HG03378 (cell line): ENCODE measurements around the gene ATP11A.

Experiments used
- ATAC-seq: cut with Tn5 transposase; IDR thresholded peaks from one replicate; pipeline ENCODE4 v1.9.1; 2021; ENCODE audit warnings: mild to moderate bottlenecking, moderate library complexity; ENCODE audit not compliant: unreplicated experiment

Gene ATP11A

DNA sequence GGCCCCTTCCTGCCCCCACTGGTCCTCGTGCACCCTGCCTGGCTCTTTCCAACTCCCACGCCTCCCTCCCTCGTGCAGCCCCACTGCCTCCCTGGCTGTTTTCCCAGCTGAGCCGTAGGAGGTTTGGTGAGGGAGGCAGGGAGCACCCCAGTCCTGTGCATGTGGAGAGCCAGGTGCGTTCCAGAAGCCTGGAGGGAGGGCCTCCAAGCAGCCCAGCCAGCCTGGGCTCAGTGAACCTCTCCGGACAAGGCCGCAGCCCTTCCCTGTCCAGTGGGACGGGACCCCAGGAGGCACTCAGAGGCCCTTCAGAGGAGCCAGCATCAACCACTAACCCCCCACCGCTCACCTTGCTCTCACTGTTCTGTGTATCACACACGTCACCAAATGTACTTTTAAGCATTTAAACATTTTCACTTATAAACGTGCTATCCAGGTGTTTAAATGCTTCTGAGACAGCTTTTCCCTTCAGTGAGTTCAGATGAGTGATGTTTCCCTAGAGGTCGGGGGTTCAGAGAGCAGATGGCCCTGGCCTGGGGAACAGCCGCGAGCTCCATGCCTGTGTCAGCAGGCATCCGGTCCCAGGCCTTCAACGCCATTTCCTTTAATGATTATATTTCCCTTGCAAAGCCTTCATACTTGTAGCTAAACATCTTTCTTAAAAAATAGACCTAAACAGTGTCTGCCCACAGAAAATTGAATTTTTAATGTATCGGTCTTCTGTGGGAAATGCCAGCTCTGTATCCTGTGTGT is 122.6 kb downstream of the ATP11A start:
- no peak for ATAC-seq

DNA sequence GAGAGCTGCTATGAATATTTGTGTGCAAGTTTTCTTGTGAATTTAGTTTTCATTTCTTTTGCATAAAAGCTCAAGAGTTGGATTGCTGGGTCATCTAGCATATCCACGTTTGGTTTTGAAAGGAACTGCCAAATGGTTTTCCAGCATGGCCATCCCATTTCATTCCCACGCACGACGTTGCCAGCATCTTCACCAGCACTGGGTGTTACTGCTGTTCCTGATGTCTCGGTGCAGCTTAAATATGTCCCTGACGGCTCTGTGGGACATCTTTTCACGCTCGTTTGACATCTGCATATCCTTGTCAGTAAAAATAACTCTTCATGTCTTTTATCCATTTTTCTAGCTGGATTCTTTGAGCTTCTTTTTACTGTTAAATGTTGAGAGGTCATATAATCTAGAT is 123.7 kb downstream of the ATP11A start:
- ATAC-seq = no peak

DNA sequence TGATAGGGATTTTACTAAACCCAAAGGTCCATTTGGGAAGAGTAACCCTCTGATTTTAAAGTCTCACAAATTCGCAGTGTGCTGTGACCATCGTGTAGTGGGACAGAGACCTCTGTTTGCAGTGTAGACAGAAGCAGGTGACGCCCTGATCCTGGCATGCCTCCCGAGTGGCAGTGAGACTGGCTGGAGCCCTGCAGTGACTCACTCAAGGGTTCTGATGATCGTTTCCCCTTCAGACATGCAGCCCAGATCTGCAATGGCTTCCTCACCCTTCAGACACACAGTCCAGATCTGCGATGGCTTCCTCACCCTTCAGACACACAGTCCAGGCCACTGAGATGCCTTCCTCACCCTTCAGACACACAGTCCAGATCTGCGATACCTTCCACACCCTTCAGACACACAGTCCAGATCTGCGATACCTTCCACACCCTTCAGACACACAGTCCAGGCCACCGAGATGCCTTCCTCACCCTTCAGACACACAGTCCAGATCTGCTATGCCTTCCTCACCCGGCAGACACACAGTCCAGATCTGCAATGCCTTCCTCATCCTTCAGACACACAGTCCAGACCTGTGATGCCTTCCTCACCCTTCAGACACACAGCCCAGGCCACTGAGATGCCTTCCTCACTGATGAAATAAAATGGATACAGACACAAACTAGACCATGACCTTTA is 125.2 kb downstream of the ATP11A start:
- no peak for ATAC-seq

DNA sequence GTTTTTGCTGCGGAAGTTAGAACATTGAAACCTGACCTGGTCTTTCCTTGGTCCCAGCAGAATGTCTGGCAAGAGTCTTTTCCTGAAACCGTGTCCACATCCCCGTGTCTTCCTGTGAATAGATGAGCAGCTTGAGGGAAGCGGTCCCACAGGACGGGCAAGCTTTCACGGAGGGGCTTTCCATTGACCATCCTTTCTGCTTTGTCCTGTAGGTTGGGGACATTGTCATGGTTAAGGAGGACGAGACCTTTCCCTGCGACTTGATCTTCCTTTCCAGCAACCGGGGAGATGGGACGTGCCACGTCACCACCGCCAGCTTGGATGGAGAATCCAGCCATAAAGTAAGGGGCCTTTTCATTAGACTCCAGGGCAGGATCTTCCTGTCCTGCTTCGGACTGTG is 126.0 kb downstream of the ATP11A start:
- ATAC-seq = no peak

DNA sequence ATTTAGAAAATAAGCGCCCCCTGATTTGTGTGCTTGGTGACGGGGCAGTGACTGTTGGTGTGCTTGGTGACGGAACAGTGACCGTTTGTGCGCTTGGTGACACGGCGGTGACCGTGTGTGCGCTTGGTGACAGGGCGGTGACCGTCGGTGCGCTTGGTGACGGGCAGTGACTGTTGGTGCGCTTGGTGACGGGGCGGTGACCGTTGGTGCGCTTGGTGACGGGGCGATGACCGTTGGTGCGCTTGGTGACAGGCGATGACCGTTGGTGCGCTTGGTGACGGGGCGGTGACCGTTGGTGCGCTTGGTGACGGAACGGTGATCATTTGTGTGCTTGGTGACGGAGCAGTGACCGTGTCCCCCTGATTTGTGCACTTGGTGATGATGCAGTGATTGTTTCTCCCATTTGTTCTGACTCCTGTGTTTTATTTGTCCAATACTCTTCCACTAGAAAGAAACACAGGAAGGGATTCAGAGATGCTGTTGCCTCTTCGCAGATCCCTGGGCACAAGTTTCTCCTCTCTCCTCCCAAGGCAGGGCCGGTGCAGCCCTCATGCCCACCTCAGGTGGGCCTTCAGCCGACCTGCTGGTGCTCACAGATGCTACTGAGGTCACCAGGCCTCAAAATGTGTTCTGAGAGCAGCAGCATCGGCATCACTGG is 128.3 kb downstream of the ATP11A start:
- no peak for ATAC-seq

DNA sequence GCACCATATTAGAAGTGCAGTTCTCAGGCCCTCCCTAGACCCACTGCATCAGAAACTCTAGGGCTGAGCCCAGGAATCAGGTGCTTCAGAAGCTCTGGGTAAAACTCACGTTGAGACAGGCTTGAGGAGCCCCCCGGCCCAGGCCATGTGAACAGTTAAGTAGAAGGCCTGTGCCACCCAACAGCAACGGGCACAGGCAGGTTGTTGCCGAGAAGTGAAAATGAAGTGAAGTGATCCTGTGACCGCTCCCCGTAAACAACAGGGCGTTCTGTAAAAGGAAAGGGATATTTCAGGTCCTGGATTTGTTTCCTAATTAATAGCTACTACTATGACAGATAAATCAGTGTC is 128.8 kb downstream of the ATP11A start:
- no peak for ATAC-seq

DNA sequence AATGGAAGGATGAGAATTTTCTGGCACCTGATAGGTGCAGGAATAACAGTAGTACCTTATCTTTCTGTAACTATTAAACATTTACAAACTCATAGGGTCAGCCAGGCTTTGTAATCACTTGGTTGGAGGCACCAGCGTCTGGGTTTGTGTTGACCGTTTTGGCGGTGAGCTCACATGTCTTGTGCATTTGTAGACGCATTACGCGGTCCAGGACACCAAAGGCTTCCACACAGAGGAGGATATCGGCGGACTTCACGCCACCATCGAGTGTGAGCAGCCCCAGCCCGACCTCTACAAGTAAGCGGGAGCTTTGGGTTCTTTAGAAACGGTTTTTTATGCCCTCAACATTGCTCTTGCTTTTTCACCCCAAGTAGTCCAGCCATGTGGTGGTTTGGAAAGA is 129.3 kb downstream of the ATP11A start:
- no peak for ATAC-seq

DNA sequence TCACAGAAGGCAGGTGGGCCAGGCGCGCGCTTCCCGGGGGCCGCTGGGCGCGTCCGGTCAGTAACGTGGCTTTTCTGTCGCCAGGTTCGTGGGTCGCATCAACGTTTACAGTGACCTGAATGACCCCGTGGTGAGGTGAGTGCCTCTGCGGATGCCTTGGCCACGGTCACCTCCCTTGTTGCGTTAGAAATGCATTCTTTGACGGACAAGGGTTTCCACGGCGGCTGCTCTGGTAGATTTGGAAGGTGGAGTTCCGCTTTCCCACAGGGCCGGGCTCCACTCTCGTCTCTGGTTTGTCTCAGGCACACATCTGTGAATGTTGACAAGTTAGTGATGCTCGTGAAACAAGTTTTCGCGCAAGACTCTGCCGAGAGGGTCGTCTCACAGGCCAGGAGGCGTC is 130.0 kb downstream of the ATP11A start:
- ATAC-seq = no peak

DNA sequence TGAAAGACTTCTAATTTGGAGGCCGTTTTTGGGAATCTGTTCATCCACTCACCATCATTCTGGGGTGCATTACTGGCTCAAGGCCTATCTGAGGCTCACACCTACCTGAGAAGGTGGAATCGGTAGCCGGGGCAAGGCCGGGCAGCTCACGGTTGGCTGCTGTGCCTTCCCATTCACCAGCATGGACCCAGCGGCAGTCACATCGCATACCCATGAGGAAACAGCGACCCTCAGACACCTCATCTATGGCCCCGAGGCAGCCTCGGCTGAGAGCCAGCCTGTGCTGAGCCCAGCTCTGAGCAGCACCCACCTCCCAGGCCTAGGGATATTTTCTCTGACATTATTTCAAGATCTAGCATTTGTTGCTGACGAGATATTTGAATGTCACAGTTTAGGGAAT is 130.5 kb downstream of the ATP11A start:
- ATAC-seq = no peak

DNA sequence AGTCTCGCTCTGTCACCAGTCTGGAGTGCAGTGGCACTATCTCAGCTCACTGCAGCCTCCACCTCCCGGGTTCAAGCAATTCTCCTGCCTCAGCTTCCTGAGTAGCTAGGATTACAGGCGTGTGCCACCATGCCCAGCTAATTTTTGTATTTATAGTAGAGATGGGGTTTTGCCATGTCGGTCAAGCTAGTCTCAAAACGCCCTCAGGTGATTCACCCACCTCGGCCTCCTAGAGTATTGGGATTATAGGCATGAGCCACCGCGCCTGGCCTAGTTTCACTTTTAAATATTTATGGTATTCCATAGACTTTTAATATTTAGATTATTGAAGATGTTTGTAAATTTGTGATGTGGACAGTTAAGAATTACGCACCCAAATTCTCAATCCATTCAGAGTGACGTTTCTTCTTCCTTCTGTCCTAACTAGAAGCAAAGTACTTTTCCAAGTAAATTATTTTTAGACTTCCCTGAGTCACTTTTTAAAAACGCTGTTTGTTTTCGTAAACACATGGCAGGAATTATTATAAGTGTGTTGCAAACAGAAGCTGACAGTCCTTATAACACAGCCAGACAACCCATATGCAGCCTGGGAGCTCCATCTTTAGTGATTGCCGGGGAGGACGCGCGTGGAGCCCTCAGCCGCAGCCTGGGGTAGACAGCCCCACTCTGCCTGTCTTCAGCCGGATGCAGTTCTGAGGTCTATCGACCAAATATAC is 131.7 kb downstream of the ATP11A start:
- ATAC-seq = no peak

DNA sequence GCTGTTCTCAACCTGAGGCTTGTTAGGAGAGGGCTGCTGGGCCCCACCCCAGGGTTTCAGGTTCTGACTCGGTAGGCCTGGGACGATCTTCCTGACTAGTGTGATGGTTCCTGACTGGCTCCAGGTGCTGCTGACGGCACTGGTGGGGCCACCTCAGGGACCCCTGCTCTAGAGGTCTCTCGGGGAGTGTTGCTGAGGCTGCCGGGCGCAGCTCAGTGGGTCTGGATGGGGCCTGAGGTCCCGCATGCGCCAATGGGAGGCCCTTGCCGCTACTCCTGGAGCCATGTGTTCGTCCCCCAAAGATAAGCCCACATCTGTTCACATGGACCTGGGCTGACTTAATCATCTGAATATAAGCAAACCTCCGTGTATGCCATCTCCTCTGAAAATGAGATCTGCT is 133.0 kb downstream of the ATP11A start:
- ATAC-seq = no peak

DNA sequence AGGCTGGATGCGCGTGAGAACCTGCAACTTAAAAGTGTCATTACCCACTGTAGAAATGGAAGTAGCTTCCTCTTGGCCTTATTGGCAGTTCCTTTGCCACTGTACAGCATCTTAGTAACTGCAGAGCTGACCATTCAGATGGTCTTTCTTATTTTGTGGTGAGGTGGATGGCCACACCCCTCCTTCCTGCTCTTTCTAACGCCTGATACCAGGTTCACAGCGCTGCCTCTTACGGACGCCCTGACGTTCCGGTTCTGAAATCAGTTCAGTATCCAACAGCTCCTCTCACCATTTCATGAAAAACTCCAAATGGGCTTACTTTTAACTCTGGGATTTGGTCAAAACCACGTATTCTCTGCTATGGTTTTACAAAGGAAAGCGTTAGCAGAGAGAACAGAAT is 134.6 kb downstream of the ATP11A start:
- ATAC-seq = no peak

DNA sequence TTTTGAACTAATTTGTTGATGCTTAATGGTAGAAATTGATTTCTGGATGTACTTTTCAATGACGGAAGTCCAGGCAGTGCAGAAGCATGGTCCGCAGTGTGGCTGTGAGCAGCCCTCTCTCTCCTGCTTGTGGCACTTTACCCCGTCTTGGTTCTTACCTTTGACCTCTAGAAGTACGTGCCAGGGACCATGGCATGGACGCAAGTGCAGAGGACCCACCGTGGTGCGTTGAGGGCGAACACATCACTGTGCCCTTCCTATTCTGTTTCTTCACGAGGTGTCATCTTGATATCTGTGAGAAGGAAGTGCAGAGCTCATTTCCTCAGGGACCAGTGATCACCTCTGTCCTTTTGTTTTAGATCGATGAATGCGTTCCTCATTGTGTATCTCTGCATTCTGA is 135.2 kb downstream of the ATP11A start:
- ATAC-seq = no peak

DNA sequence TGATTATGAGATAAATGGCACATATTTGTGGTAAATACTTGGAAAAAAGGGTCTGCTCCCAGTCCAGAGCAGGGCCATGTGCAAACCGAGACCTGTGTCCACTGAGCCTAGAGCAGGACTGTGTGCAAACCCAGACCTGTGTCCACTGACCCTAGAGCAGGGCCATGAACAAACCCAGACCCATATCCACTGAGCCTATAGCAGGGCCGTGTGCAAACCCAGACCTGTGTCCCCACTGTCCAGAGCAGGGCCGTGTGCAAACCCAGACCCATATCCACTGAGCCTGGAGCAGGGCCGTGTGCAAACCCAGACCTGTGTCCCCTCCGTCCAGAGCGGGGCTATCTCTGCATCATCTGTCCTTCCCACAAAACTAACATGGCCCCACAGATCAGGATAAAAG is 136.0 kb downstream of the ATP11A start:
- ATAC-seq = no peak

DNA sequence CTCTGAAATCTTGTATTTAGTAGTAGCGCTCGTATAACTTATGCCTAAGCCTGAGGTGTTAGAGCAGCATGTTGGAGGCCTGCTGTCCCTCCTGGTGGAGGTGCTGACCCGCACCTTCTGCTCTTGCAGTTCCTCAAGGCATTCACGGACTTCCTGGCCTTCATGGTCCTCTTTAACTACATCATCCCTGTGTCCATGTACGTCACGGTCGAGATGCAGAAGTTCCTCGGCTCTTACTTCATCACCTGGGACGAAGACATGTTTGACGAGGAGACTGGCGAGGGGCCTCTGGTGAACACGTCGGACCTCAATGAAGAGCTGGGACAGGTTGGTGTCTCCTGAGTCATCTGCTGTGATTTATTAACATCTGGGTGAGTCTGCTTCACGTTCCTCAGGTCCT is 136.7 kb downstream of the ATP11A start:
- ATAC-seq = no peak

DNA sequence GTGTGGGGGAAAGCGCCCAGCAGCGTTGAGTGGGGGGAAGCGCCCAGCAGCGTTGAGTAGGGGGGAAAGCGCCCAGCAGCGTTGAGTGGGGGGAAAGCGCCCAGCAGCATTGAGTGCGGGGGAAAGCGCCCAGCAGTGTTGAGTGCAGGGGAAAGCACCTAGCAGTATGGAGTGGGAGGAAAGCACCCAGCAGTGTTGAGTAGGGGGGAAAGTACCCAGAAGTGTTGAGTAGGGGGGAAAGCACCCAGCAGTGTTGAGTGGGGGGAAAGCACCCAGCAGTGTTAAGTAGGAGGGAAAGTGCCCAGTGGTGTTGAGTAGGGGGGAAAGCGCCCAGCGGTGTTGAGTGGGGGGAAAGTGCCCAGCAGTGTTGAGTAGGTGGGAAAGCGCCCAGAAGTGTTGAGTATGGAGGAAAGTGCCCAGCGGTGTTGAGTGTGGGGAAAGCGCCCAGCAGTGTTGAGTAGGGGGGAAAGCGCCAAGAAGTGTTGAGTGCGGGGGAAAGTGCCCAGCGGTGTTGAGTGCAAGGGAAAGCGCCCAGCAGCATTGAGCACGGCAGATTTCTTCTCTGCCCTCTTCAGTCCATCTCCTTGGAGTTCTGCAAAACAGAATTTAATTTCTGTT is 138.4 kb downstream of the ATP11A start:
- peak; percentile 69 for ATAC-seq

DNA sequence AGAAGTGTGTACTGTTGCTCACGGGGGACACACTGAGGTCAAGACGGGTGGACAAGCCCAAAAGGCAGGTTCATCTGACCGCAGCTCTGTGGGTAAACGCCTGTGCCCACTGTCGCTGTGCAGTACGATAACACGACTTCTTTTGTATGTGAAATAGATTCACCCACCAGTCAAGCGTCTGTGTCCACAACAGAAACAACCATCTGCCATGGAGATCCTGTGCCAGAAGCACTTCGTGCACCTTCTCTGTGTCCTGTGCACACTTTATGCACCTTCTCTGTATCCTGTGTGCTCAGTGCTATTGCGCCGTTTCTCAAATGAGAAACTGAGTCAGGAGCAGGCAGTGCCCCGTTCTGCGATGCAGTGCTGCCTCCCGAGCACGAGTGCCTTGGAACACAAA is 138.9 kb downstream of the ATP11A start:
- no peak for ATAC-seq

DNA sequence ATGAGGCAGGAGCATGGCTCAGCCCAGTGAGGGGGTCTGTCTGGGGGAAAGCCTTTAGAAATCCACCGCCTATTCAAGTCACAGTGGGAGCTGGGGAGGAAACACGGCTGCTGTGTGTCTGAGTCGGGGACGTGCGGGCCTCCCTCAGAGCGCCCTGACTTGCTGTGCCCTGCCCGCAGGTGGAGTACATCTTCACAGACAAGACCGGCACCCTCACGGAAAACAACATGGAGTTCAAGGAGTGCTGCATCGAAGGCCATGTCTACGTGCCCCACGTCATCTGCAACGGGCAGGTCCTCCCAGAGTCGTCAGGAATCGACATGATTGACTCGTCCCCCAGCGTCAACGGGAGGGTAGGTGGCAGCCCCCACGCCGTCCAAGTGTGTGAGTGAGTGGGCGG is 141.4 kb downstream of the ATP11A start:
- no peak for ATAC-seq

DNA sequence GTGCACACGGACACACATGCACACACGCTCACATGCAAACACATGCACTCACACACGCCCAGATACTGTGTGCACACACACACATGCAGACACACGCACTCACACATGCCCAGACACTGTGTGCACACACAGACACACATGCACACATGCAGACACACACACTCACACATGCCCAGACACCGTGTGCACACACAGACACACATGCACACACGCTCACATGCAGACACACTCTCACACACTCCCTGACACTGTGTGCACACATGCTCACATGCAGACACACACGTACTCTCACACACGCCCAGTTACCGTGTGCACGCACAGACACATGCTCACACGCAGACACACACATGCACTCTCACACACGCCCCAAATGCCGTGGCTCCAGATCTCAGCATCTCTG is 142.0 kb downstream of the ATP11A start:
- ATAC-seq = no peak

DNA sequence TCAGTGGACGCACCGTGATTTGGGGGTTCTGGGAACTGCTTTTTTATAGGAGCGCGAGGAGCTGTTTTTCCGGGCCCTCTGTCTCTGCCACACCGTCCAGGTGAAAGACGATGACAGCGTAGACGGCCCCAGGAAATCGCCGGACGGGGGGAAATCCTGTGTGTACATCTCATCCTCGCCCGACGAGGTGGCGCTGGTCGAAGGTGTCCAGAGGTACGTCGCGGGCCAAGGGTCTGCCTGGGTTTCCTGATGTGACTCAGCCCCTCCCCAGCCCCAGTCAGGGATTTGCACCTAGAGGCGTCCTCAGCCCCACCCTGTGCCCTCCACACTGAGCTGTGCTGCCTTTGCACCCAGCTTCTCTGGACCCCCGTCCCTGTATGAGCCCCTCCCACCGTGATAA is 143.0 kb downstream of the ATP11A start:
- no peak for ATAC-seq

DNA sequence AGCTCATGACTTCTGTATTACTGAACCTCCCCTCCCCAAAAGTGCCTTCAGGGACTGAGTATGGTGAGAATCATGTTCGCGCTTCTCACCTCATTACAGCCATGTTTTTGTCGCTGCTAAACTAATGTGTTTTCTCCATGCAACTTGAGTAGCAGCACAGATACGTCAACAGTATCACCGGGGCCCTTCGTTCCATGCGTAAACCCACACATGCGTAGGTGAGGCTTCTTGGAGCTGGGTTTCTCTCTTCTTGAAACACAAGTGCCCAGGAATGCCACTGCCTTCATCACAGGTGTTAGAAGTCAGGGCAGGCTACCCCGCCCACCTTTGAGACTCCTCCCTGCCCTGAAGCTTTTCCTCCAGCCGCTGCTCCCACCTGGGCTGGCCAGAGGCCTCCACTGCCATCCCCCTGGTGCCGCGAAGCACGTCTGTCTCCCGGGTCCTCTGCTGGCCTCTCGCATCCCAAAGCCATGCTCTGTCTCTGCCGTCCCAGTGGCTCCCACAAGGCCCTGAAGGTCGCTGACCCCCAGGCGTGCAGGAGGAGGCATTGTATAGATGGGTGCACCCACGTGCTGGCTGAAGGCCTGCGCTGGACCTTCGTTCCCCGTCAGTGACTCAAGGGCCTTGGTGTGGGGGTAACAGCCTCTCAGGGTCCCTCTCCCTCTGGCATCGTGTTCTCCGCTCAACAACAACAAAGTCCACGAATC is 143.9 kb downstream of the ATP11A start:
- ATAC-seq = no peak
